AG04450 (cell line): ENCODE data around the gene INPP5D. TPM values are rescaled to one million over a fixed set of nuclear protein-coding genes. Genes with fewer than 3 reads are reported as not detected.

Experiments
- CTCF ChIA-PET: fragments of 300-600, 350-600 bp; formaldehyde crosslinking; extraction: SDS; loops from one replicate; lab custom pipeline; 2022; ENCODE audit warnings: antibody characterized with exemption, inconsistent platforms; lab: Charles Lee
- POLR2A ChIA-PET: fragments of 350-600 bp; formaldehyde crosslinking; extraction: SDS; loops from one replicate; lab custom pipeline; 2021; ENCODE audit warnings: antibody characterized with exemption, inconsistent platforms; lab: Yijun Ruan, JAX
- DNase-seq: peaks from one replicate; pipeline ENCODE4 v3.0.0-alpha.2; 2011; ENCODE audit warnings: low read depth, low spot score
- H3K27ac ChIP-seq: one replicate; pipeline ENCODE4 v1.5.1; 2012; ENCODE audit warnings: low read depth, low read length, control low read depth
- H3K27me3 ChIP-seq: one replicate; pipeline ENCODE4 v1.6.0; 2012; ENCODE audit warnings: low read length; ENCODE audit not compliant: control insufficient read depth, insufficient read depth
- H3K4me3 ChIP-seq: 2 replicates; pipeline ENCODE4 v1.5.1; 2011; ENCODE audit warnings: mild to moderate bottlenecking, low read depth, low read length, control low read depth
- H3K9me3 ChIP-seq: 2 replicates; pipeline ENCODE4 v1.5.1; 2012; ENCODE audit warnings: low read length; ENCODE audit not compliant: control insufficient read depth, insufficient read depth
- CTCF ChIP-seq: IDR thresholded peaks from 2 replicates; pipeline ENCODE4 v1.5.1; 2011; ENCODE audit warnings: low read depth, low read length, control low read depth, inconsistent platforms
- polyA plus RNA-seq: library from polyadenylated mRNA; depleted of rRNA; stranded (reverse); fragments of >200 nt; gene quantifications from 2 replicates; pipeline ENCODE4 v1.2.3, GENCODE V29; 2011

The INPP5D gene
- polyA plus RNA-seq, 1 experiment, result 0.43 TPM

GRCh38 chr2:233079953-233080835 lies 20.1 kb downstream of the INPP5D start:
- no peak for TF ChIP-seq CTCF
- Histone ChIP-seq H3K9me3 (no peaks in the 10 kb centered on the region), H3K4me3 (no peak overlapping the region), H3K27me3 (peaks cover 32% of the 10 kb centered on the region), H3K27ac (no peak overlapping the region)
- POLR2A ChIA-PET, result no interaction called here
- CTCF ChIA-PET, result no interaction called here
- DNase-seq, result no peak

- no peak for TF ChIP-seq CTCF
- H3K4me3 ChIP-seq, result no peak overlapping the region
- DNase-seq, result no peak
- CTCF ChIA-PET, result no interaction called here
- POLR2A ChIA-PET, result no interaction called here
- H3K9me3 ChIP-seq, result no peaks in the 10 kb centered on the region
- H3K27ac ChIP-seq, result no peak overlapping the region
- H3K27me3 ChIP-seq, result peaks cover 30% of the 10 kb centered on the region
Observed at GRCh38 chr2:233080836-233081229, 20.7 kb downstream of the INPP5D start.

GRCh38 chr2:233081232-233081730 lies 21.1 kb downstream of the INPP5D start:
- H3K9me3 ChIP-seq, result no peaks in the 10 kb centered on the region
- DNase-seq, result no peak
- POLR2A ChIA-PET, result no interaction called here
- H3K27ac ChIP-seq, result no peak overlapping the region
- TF ChIP-seq CTCF, result no peak
- peaks cover 27% of the 10 kb centered on the region for H3K27me3 ChIP-seq
- CTCF ChIA-PET, result no interaction called here
- H3K4me3 ChIP-seq, result no peak overlapping the region

- ChIA-PET CTCF (no interaction called here), POLR2A (no interaction called here)
- DNase-seq, result no peak
- Histone ChIP-seq H3K4me3 (no peak overlapping the region), H3K27me3 (peaks cover 27% of the 10 kb centered on the region), H3K27ac (no peak overlapping the region), H3K9me3 (no peaks in the 10 kb centered on the region)
- TF ChIP-seq CTCF, result no peak
Observed at GRCh38 chr2:233081731-233082221, 21.6 kb downstream of the INPP5D start.
